Heart left ventricle (tissue), 13 donors: ENCODE measurements around the gene CUL3.

Experiments
- CTCF ChIP-seq, 12 donors: fragments of 200-600 bp; sonication (generic) in 4 of 12; IDR thresholded peaks; one replicate each; pipeline versions ENCODE4 v1.5.0 to v1.8.0; 2018 to 2022; ENCODE audit warnings: antibody characterized with exemption in 12 of 12, mild to moderate bottlenecking in 5 of 12
- POLR2A ChIP-seq, 2 donors: fragments of 450-650 bp; IDR thresholded peaks; one replicate each; pipeline ENCODE4 v1.6.1; 2017; ENCODE audit warnings: antibody characterized with exemption in 2 of 2, mild to moderate bottlenecking in 2 of 2, moderate library complexity in 2 of 2
- donor health status: ischemic (EF 13 %, LVEDD 7.1; RV severe dilation, severe dysfunction).
- donor health status: DM: no; HTN: yes; CAD: no.
- donor health status: DM: no; HTN: no; CAD: no.
- donor health status: ischemic (EF 25% LVEDD 6.9; RV normal size, moderate dysfunction).
- donor health status: ischemic (EF 25% LVEDD 5.7; RV mildly dilated, moderate dysfunction).
- donor health status: ischemic (EF 35%, LVEDD 5.7; RV mildly dilated, moderate dysfunction).
- donor health status: nonischemic (EF 11% LVEDD 7.7; RV severe dilation, severe dysfunction).
- donor health status: DM: yes; HTN: yes; CAD: no.
- donor health status: PGD.
- donor health status: ischemic (EF 29% LVEDD 5.4; RV normal size, mild dysfunction).
- donor health status: nonischemic (EF 23%, LVEDD 6.1; RV moderate dilation, normal function).

GRCh38 chr2:224573724-224574123, 11.4 kb downstream of the CUL3 start:
- no peak for TF ChIP-seq CTCF (IDR thresholded peaks at IDR 0.05)
- no peak for TF ChIP-seq POLR2A (IDR thresholded peaks at IDR 0.05)
